GM21737 (cell line): ENCODE measurements around the gene SRP54.
"Not testable (repeated sequence)": the region's sequence is repeated elsewhere in the genome, so short reads cannot be mapped to it uniquely, and the experiment has no call there.

Experiments used
- ATAC-seq: cut with Tn5 transposase; IDR thresholded peaks from one replicate; pipeline ENCODE4 v1.9.1; 2021; ENCODE audit warnings: mild to moderate bottlenecking, moderate library complexity; ENCODE audit not compliant: unreplicated experiment

The SRP54 gene

DNA sequence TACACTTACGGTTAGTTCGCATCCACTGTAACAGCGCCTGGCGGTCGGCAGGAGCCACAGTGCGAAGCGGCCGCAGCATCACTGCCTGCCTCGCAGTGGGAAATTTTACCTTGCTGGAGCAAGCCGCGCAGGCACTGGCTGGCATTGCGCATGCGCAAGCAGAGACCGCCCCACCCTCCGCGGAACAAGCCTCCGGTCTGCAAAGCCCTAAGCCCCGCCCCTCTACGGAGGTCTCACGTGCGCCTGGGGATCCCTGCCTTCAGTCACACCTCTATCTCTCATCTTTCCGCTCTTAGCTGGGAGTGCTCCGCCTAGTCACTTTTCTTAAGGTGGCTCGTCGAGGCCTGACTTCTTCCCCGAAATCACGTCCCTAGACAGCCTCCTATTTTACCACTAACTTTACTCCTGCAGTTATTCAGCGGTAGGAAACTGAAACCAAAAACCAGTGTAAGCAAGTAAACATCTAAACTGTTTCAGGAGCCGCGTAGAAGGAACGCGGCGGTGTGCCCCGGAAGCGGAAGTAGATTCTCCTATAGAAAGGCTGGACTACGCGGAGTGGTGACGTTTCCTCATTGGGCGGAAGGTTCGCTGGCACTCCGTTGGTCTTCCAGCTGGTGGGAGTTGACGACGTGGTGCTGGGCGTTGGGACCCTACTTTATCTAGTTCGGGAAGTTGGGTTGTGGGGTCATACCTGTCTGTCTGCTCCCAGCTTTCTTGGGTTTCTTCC, at the start of gene SRP54:
Gene SRP54 (plus strand): TSS at position 572 of the 727 bp plus-strand sequence. CDS start 13,718 bp downstream, outside the sequence.
- ATAC-seq: peak; percentile 81

DNA sequence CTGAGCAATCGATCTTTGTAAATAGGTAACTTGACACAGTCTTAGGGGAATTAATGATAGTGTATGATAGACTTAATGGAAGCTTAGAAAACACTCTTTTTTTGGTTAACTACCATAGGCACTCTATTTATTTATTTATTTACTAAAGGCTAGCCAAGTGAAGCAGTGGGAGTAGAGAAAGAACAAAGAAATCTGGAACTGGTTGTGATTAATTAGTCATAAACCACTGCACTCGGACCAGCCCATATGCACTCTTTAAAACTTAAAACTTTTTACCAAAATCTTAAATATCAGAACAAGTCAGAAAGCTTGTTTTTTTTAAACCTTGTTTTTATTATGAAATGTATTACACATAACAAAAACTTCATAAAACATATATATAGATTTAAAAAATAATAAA, 49.5 kb upstream of the SRP54 start:
- no peak for ATAC-seq

DNA sequence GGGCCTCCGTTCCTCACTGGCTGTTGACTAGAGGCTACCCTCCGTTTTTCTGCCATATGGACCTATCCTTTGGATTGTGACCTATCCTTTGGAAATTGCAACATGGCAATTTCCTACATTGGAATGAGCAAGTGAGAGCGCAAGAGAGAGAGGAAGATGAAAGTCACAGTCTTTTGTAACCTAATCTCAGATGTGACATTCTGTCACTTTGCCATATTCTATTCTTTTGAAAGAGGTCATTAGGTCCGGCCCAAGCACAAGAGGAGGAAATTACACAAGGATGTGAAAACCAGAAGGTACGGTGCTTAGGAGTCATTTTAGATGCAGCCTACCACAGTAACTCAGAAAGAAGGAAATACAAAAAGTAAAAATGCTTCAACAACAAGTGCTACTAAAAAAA, 47.3 kb upstream of the SRP54 start:
- ATAC-seq: no peak

DNA sequence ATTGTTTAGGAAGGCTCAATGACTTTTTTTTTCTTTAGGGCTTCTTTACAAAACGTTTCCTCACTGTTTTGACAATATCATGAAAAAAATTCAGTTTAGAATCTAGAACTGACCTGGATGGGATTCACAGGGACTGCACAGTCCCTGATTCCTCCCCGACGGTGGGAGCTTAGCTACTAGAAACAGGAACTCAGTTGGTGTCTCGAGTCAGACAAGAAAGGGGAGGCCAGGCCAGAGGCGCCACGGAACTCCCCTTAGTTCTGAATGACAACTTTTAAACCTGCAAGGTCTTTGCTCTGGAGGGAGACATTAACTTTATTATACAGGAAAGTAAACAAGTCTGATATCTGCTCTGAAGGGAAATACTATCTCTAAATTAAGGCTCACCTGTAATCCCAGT, 45.4 kb upstream of the SRP54 start:
- ATAC-seq: no peak

DNA sequence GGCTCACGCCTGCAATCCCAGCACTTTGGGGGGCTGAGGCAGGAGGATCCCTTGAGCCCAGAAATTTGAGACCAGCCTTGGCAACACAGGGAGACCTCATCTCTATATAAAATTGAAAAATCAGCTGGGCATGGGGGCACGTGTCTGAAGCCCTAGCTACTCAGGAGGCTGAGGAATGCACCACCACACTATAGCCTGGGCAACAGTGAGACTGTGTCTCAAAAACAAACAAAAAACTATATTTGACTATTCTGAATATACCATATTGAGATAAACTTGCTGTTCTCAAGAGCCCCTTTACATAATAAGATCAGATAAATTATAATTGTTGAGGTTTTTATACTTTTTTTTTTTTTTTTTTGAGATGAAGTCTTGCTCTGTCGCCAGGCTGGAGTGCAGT, 44.9 kb upstream of the SRP54 start:
- no peak for ATAC-seq

DNA sequence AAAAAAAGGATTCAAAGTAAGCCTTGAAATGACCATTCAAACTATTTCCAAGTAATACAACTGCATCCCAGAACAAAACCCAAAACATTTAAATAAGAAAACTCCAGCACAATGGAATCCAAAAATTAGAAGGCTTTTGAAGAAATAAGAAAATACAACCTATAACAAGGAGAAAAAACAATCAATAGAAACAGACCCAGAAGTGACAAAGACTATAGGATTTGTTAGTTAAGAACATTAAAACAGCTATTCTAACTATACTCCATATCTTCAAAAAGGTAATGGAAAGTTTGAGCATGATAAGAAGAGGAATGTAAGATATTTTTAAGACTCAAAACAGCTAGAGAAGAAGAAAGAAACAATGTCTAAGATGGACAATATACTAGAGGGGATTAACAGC, 39.3 kb upstream of the SRP54 start:
- ATAC-seq: no peak

DNA sequence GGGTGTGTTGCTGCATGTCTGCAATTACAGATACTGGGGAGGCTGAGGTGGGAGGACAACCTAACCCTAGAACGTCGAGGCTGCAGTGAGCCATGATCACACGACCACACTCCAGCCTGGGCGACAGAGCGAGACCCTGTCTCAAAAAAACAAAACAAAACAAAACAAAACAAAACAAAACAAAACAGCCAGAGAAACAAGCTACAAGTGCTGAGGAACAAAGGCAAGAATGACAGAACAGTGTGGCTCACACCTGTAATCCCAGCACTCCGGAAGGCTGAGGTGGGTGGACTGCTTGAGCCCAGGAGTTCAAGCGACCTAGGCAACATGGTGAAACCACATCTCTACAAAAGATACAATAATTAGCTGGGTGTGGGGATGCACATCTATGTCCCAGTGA, 38.0 kb upstream of the SRP54 start:
- ATAC-seq: no peak

DNA sequence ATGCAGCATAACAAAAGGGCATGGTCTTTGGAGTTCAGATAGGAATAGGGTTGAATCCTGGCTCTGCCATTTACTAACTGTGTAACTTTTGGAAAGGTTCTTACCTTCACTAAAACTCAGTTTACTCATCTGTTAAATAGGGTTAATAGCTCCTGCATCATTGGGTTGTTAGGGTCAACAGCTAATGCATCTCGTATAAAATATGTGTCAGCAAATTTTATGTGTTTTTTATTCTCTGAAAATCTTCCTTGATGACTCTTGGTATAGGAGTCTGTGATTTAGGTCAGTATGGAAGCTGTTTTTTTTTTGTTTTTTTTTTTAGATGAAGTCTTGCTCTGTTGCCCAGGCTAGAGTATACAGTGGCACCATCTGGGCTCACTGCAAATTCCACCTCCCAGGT, 36.1 kb upstream of the SRP54 start:
- ATAC-seq: no peak

DNA sequence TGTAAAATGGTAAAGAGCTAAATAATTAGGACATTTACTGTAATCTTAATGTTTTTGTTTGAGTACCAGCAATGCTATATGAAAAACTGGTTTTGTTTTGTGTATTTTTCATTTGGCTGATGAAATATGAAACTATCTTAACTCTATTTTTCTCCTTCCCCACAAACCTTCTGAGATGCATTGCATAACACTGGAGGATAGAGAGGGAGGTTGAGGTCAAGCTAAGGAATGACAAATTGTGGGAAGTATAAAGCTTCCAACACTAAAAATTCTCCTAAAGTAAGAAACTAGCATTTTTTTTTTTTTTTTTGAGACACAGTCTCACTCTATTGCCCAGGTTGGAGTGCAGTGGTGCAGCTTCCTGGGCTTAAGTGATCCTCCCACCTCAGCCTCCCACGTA, 31.5 kb upstream of the SRP54 start:
- ATAC-seq: no peak

DNA sequence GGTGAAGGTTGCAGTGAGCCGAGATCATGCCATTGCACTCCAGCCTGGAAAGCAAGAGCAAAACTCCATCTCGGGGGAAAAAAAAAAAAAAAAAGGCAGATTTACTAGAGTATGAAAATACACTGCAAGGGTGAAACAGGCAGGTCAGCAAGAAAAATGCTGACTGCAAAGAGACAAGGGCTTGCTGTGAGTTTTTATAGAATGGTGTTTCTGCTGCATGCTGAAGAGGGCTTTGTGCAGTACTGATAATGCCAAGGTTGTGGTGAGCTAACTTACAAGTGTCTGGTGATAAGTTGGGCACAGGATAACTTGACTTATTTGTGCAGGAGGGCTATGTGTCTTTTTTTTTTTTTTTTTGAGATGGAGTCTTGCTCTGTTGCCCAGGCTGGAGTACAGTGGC, 25.9 kb upstream of the SRP54 start:
- ATAC-seq: no peak

DNA sequence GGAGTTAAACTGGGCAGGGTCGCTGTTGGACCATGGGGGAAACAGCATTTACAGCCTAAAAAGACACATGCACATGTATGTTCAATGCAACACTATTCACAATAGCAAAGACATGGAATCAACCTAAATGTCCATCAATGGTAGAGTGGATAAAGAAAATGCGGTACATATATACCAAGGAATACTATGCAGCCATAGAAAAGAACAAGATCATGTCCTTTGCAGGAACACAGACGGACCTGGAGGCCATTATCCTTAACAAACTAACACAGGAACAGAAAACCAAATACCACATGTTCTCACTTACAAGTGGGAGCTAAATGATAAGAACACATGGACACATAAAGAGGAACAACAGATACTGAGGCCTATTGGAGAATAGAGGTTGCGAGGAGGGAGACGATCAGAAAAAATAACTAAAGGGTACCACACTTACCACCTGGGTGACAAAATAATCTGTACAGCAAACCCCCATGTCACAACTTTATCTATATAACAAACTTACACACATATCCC, 25.0 kb upstream of the SRP54 start:
- no peak for ATAC-seq

DNA sequence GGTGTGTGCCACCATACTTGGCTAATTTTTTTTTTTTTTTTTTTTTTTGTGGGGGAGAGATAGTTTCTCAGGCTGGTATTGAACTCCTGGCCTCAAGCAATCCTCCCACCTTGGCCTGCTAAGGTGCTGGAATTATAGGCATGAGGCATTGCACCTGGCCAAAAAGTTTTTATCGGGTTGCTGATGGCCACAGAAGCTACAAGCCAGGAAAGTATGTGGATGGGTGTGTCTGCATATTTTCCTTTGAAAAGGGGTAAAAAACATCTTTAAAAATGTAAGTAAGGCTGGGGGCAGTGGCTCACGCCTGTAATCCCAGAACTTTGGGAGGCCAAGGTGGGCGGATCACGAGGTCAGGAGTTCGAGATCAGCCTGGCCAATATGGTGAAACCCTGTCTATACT, 20.7 kb upstream of the SRP54 start:
- not testable (repeated sequence) for ATAC-seq

DNA sequence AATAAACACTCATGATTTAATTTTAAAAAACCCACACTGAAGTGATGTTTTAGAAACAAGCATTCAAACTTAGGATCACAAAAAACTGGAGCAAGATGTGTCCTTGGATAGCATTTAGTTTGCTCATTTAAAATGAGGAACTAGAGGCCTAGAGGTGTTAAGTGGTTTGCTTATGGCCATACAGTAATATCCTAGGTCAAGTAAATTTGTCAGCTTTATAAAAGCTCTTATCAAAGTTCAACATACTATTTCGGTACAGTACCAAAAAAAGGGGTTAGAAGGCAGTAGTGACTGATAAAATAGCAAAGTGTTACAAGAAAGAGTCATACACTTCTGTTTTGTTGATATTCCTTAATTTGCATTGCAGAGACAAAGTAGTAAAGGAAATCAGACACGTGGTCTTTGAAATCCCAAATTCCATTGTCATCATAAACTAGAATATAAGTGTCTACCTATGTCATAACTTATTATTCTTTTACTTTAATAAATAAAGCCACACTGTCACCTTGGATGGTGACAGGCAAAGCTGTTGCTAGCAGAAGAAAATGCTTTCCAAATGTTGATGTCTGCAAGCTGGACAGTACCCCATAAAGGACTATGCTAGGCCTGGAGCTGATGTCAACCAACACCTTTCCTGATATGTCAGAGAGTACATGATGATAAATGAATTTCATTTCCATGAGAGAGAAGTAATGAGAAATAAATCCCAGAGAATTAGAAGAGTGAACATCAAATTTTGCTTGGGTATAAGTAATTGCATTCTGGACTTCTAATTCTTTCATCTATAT, 17.6 kb upstream of the SRP54 start:
- ATAC-seq: no peak

DNA sequence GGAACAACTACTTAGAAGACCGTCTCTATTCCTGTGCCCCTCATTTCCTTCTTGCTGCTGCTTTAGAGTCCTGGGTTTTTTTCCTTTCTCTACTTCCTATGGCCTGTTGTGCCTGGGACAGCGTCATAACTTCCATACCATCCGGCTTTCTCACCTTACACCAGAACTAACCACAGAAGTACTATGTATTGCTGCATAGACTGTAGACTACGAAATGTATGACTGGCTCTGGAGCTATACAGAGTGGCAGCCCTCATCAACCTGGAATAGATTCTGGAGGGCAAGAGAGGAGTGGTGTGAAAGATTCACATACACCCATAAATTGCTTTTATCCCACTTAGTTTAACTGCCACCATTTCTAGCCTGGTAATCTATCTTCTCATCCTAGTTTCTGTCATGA, 16.9 kb upstream of the SRP54 start:
- ATAC-seq: no peak

DNA sequence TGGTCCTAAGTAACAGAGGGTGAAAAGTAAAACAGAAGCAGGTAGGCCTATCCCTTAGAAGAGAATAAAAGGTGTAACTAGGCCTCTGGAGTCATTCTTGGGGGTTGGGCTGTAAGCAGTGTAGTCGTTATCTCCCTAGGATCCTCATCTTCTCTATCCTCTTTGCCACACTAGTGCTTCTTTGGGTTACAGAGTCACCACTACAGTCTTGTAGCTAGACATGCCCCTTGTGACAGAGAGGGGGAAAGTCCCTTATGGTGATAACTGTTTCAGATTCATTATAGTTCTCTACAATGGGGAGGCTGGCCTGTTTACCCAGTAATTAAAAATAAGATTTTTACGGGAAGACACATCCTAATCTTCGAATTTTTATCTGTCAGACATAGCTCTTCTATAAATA, 16.4 kb upstream of the SRP54 start:
- ATAC-seq: no peak

DNA sequence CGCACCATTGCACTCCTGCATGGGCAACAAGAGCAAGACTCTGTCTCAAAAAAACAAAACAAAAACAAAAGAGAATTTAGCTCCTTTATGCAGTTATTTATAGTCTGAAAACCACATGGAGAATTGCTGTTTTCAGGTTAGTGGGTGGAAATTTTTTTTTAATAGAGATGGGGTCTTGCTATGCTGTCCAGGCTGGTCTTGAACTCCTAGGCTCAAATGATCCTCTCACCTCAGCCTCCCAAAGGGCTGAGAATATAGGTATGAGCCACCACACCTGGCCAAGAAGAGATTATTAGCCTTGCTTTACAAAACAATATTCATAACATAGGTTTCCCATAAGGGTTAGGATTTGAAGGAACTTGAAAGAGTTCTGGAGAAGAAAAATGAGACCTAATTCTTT, 12.1 kb upstream of the SRP54 start:
- no peak for ATAC-seq

DNA sequence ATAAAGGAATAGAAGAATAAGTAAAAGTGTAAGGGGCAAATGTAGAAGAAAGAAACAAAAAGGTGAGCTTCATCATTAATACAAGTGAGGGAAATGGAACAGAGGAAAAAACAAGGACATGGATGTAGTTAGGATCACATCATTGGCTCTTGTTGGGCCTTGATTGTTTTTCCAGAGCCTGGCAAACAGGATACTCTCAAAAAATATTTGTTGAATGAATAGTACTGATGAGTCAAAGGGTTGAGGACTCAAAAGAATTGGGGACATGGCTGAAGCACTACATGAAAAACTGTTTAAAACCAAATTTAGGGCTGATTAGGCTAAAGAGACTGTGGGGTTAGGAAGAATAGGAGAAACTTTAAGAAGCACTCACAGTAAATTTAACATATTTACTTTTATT, 11.4 kb upstream of the SRP54 start:
- no peak for ATAC-seq

DNA sequence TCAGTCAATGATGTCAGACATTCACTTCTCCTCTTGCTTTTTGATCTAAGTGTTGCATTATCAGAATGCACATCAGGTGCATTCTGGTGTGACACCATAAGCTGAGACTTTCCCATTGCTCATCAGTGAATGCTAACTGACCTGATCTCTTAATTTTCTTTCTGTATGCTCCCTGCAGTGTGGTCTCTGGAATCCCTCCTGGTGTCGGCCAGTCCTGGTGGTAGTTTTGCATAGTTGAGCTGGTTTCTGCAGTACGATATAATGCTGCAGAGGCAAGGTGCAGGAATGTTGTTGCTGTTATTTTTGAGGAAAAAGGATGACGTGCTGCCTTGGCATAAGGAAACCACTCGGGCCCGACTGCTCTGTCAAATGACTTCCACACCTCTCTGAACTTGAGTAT, 11.0 kb upstream of the SRP54 start:
- no peak for ATAC-seq

DNA sequence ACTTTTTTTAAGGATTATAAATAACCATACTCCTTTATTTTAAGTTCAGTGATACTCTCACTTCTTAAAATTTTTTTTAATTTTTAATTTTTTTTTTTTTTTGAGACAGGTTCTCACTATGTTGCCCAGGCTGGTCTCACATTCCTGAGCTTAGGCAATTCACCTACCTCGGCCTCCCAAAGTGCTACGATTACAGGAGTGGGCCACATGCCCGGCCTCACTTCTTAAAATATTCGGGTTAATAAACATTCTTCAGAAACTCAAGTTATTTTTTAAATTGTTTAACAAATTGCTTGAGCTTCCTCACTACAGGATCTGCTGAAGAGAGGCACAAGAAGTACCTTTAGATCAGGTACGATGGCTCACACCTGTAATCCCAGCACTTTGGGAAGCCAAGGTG, 4.3 kb upstream of the SRP54 start:
- ATAC-seq: no peak

DNA sequence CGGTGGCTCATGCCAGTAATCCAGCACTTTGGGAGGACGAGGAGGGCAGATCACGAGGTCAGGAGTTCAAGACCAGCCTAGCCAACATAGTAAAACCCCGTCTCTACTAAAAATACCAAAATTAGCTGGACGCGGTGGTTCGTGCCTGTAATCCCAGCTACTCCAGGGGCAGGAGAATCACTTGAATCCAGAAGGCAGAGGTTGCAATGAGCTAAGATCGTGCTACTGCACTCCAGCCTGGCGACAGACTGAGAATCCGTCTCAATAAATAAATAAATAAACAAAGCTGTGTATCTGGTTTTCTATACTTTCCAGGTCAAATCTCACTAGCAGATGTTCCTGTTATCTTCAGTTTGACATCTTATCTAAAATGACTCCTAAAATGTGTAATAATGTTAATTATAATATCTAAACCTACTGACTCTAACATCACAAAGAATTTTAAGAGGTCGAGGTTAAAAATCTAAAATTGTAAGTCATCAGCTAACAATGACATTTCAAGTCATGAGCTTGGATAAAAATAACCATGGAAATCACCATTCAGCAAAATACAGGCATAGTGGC, 2.4 kb upstream of the SRP54 start:
- ATAC-seq: no peak

DNA sequence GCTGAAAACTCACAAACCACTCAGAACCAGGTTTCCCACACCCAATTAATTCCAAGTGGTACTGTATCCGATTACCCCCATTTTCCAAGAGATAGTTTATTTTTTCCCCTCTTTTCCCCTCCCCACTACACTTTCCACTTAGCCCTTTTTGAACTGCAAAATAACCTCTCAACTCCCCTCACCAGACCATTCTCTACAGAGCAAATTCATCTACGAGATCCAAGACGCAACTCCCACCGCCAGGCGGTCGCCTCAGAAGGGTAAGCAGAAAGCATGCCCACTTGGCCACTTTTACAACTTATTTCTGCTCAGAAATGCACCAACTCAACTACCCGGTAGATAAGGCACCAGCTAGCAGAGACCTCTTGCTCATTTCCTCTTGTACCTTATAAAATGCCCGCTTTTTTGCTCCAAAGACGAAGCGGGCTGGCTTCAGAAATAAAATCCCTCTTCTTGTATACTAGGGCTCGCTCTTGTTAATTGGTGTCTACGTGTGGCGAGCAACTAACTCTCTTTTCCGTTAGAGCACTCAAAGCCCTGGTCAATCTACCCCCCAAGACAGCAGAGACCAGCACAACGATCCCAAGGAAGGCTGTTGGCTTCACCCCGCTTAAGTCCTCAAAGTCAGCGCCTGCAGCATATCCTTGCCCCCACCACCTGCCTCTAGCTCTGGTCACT, 910 bp upstream of the SRP54 start:
- peak; percentile 7 for ATAC-seq
